Measurements from ENCODE around the gene EIF2B2.

The EIF2B2 gene

GRCh38 chr14:75002392-75003249 lies at the start of gene EIF2B2:
TSS of gene EIF2B2 (plus strand) at chr14:75002921. CDS start at chr14:75002991, 70 bp downstream.
- DNase-seq = peak; percentile 99

GRCh38 chr14:74953686-74954085 lies 49.0 kb upstream of the EIF2B2 start:
- DNase-seq = no peak

- no peak for DNase-seq
Measured at GRCh38 chr14:74954232-74954946, 48.3 kb upstream of the EIF2B2 start.

- DNase-seq = no peak
Measured at GRCh38 chr14:74954947-74955228, 47.8 kb upstream of the EIF2B2 start.

GRCh38 chr14:74955229-74956026 lies 47.3 kb upstream of the EIF2B2 start, which contains the start of gene PGF:
TSS of gene PGF (minus strand) at chr14:74955597. CDS start at chr14:74955242, 355 bp downstream.
- DNase-seq = no peak

GRCh38 chr14:74956027-74956279 lies 46.8 kb upstream of the EIF2B2 start:
- DNase-seq = no peak

- DNase-seq = no peak
Measured at GRCh38 chr14:74956280-74957072, 46.2 kb upstream of the EIF2B2 start.

- DNase-seq = no peak
Measured at GRCh38 chr14:74959596-74960180, 43.0 kb upstream of the EIF2B2 start.

- DNase-seq = no peak
Measured at GRCh38 chr14:74960736-74961135, 42.0 kb upstream of the EIF2B2 start.

- no peak for DNase-seq
Measured at GRCh38 chr14:74961238-74961911, 41.3 kb upstream of the EIF2B2 start.

- no peak for DNase-seq
Measured at GRCh38 chr14:74962046-74962445, 40.7 kb upstream of the EIF2B2 start.

- DNase-seq = no peak
Measured at GRCh38 chr14:74962493-74962892, 40.2 kb upstream of the EIF2B2 start.

- DNase-seq = no peak
Measured at GRCh38 chr14:74963178-74963704, 39.5 kb upstream of the EIF2B2 start.

- DNase-seq = no peak
Measured at GRCh38 chr14:74963705-74964271, 38.9 kb upstream of the EIF2B2 start.

- no peak for DNase-seq
Measured at GRCh38 chr14:74964787-74965485, 37.8 kb upstream of the EIF2B2 start.

- no peak for DNase-seq
Measured at GRCh38 chr14:74965486-74966153, 37.1 kb upstream of the EIF2B2 start.

- no peak for DNase-seq
Measured at GRCh38 chr14:74968811-74969210, 33.9 kb upstream of the EIF2B2 start.

GRCh38 chr14:74973003-74973653 lies 29.6 kb upstream of the EIF2B2 start:
- peak; percentile 21 for DNase-seq

GRCh38 chr14:74973905-74974363 lies 28.8 kb upstream of the EIF2B2 start:
- DNase-seq = no peak

All from activated gamma-delta T cell treated with Interleukin-2 at 50 U/mL for 16 hours (primary cell).